Esophagus squamous epithelium (tissue), 4 donors: ENCODE measurements around the gene CALHM3.

Experiments
- CTCF ChIP-seq, 6 experiments: fragments of 450-650 bp in 4 of 6; fragments of 200-600 bp in 2 of 6; sonication (generic) in 2 of 6; IDR thresholded peaks; one replicate each; pipeline ENCODE4 v1.5.1; 2016 to 2019; ENCODE audit warnings: antibody characterized with exemption in 6 of 6, mild to moderate bottlenecking in 4 of 6, moderate library complexity in 4 of 6
- POLR2A ChIP-seq, 4 donors: fragments of 450-650 bp; IDR thresholded peaks; one replicate each; pipeline ENCODE4 v1.6.1; 2017; ENCODE audit warnings: antibody characterized with exemption in 4 of 4, mild to moderate bottlenecking in 4 of 4, moderate library complexity in 3 of 4

GRCh38 chr10:103512166-103512565, 33.1 kb upstream of the CALHM3 start:
- TF ChIP-seq POLR2A (IDR thresholded peaks at IDR 0.05) (no peak), CTCF (IDR thresholded peaks at IDR 0.05) (no peak)
